ENCODE measurements around the gene KIF2A. TPM values are rescaled to one million over a fixed set of nuclear protein-coding genes. Genes with fewer than 3 reads are reported as not detected.

KIF2A gene
- total RNA-seq, 2 experiments from 2014 or later: 50.3 to 90.7 TPM

DNA sequence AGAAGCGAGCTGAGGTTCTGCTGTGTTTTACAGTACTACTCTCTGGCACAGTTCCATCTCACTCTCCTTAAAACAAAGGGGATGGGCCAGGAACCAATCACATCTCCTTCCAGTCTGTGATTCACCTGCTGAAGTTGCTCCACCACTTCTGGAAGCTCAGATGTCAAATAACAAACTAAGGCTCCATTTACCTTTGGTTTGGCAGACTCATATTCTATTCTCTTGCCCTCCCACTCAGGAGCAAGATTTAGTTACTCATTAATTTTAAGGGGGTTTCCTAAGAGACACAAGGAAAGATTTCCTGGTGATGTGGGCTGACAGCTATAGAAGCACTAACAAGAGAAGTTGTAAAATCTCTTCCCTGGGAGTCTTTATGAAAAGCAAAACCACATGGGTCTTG is 37.8 kb upstream of the KIF2A start:
- no peaks in the 10 kb centered on the region for H3K36me3 ChIP-seq (ENCODE audit: insufficient read depth, low read length)
- no peak overlapping the region for H3K27ac ChIP-seq (ENCODE audit: low read depth, low read length, poor library complexity, severe bottlenecking)
- CTCF ChIA-PET (ENCODE audit: unreplicated experiment): no interaction called here
- H3K9me3 ChIP-seq (ENCODE audit: low read length): no peaks in the 10 kb centered on the region
- no peak overlapping the region for H2AFZ ChIP-seq (ENCODE audit: low read length)
- TF ChIP-seq, protein P1, sequence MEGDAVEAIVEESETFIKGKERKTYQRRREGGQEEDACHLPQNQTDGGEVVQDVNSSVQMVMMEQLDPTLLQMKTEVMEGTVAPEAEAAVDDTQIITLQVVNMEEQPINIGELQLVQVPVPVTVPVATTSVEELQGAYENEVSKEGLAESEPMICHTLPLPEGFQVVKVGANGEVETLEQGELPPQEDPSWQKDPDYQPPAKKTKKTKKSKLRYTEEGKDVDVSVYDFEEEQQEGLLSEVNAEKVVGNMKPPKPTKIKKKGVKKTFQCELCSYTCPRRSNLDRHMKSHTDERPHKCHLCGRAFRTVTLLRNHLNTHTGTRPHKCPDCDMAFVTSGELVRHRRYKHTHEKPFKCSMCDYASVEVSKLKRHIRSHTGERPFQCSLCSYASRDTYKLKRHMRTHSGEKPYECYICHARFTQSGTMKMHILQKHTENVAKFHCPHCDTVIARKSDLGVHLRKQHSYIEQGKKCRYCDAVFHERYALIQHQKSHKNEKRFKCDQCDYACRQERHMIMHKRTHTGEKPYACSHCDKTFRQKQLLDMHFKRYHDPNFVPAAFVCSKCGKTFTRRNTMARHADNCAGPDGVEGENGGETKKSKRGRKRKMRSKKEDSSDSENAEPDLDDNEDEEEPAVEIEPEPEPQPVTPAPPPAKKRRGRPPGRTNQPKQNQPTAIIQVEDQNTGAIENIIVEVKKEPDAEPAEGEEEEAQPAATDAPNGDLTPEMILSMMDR (conservative IDR thresholded peaks at IDR 0.05; ENCODE audit: low read length): no peak
- no peak for TF ChIP-seq EZH2phosphoT487 (IDR thresholded peaks at IDR 0.05; ENCODE audit: borderline replicate concordance, low read depth, low read length)
- no peaks in the 10 kb centered on the region for H4K20me1 ChIP-seq (ENCODE audit: insufficient read depth, low read length)
- H3K4me1 ChIP-seq (ENCODE audit: insufficient read depth, low read length, poor library complexity, severe bottlenecking): no peaks in the 10 kb centered on the region
- H3K4me3 ChIP-seq (ENCODE audit: low read depth, low read length, poor library complexity, severe bottlenecking): no peak overlapping the region
- BruUV-seq (replicated peaks): no TSS peak
- H3K79me2 ChIP-seq (ENCODE audit: insufficient read depth, low read depth, low read length): no peaks in the 10 kb centered on the region
- no peak overlapping the region for H3K4me2 ChIP-seq (ENCODE audit: low read length)
- DNase-seq (ENCODE audit: low spot score): no peak
- POLR2A ChIA-PET: interaction anchor here (0.6 kb wide), 1 partner anchor 848 kb away, joined by 3 read pairs; no protein-coding TSS in a partner anchor
- no peaks in the 10 kb centered on the region for H3K9me2 ChIP-seq (ENCODE audit: insufficient read depth, low read length)
- intact Hi-C loops (cut with micrococcal nuclease; ENCODE audit: unreplicated experiment): no loop called here

- TF ChIP-seq, protein P1 (conservative IDR thresholded peaks at IDR 0.05; ENCODE audit: low read length): no peak
- TF ChIP-seq EZH2phosphoT487 (IDR thresholded peaks at IDR 0.05; ENCODE audit: borderline replicate concordance, low read depth, low read length): no peak
- no peaks in the 10 kb centered on the region for H3K36me3 ChIP-seq (ENCODE audit: insufficient read depth, low read length)
- no peak overlapping the region for H2AFZ ChIP-seq (ENCODE audit: low read length)
- no peak for DNase-seq (ENCODE audit: low spot score)
- BruUV-seq (replicated peaks): no TSS peak
- no peaks in the 10 kb centered on the region for H3K4me1 ChIP-seq (ENCODE audit: insufficient read depth, low read length, poor library complexity, severe bottlenecking)
- no peaks in the 10 kb centered on the region for H3K9me3 ChIP-seq (ENCODE audit: low read length)
- intact Hi-C loops (cut with micrococcal nuclease; ENCODE audit: unreplicated experiment): no loop called here
- H3K79me2 ChIP-seq (ENCODE audit: insufficient read depth, low read depth, low read length): no peaks in the 10 kb centered on the region
- no peak overlapping the region for H3K4me2 ChIP-seq (ENCODE audit: low read length)
- H3K27ac ChIP-seq (ENCODE audit: low read depth, low read length, poor library complexity, severe bottlenecking): no peak overlapping the region
- H3K4me3 ChIP-seq (ENCODE audit: low read depth, low read length, poor library complexity, severe bottlenecking): no peak overlapping the region
- no peaks in the 10 kb centered on the region for H4K20me1 ChIP-seq (ENCODE audit: insufficient read depth, low read length)
- POLR2A ChIA-PET: no interaction called here
- CTCF ChIA-PET (ENCODE audit: unreplicated experiment): no interaction called here
- H3K9me2 ChIP-seq (ENCODE audit: insufficient read depth, low read length): no peaks in the 10 kb centered on the region
Measured at GRCh38 chr5:62268792-62269191, 37.2 kb upstream of the KIF2A start.

- Histone ChIP-seq H4K20me1 (ENCODE audit: insufficient read depth, low read length) (no peaks in the 10 kb centered on the region), H3K36me3 (ENCODE audit: insufficient read depth, low read length) (no peaks in the 10 kb centered on the region), H2AFZ (ENCODE audit: low read length) (no peak overlapping the region), H3K79me2 (ENCODE audit: insufficient read depth, low read depth, low read length) (no peaks in the 10 kb centered on the region), H3K27ac (ENCODE audit: low read depth, low read length, poor library complexity, severe bottlenecking) (no peak overlapping the region), H3K4me1 (ENCODE audit: insufficient read depth, low read length, poor library complexity, severe bottlenecking) (no peaks in the 10 kb centered on the region), H3K9me2 (ENCODE audit: insufficient read depth, low read length) (no peaks in the 10 kb centered on the region), H3K4me3 (ENCODE audit: low read depth, low read length, poor library complexity, severe bottlenecking) (no peak overlapping the region), H3K9me3 (ENCODE audit: low read length) (no peaks in the 10 kb centered on the region), H3K4me2 (ENCODE audit: low read length) (no peak overlapping the region)
- ChIA-PET CTCF (ENCODE audit: unreplicated experiment) (no interaction called here), POLR2A (no interaction called here)
- no TSS peak for BruUV-seq (replicated peaks)
- no peak for DNase-seq (ENCODE audit: low spot score)
- TF ChIP-seq EZH2phosphoT487 (IDR thresholded peaks at IDR 0.05; ENCODE audit: borderline replicate concordance, low read depth, low read length): no peak
- TF ChIP-seq, protein P1 (conservative IDR thresholded peaks at IDR 0.05; ENCODE audit: low read length): no peak
- intact Hi-C loops (cut with micrococcal nuclease; ENCODE audit: unreplicated experiment): no loop called here
Measured at GRCh38 chr5:62271370-62271769, 34.6 kb upstream of the KIF2A start.

Data from OCI-LY7 (cell line).